WTC11 (cell line): ENCODE data around the gene GMPR.

ENCODE experiments used
- ZBTB21 ChIP-seq: sonication (generic); formaldehyde crosslinking; IDR thresholded peaks from 2 replicates; pipeline ENCODE4 v1.8.1; 2023; ENCODE audit warnings: mild to moderate bottlenecking, missing genetic modification reagents, borderline replicate concordance
- TF ChIP-seq, protein P1 (sequence below): fragments of 200-600 bp; IDR thresholded peaks from 2 replicates; pipeline ENCODE4 v1.8.0; 2022; ENCODE audit warnings: antibody characterized with exemption
- TF ChIP-seq, protein P2 (sequence below): sonication (generic); formaldehyde crosslinking; IDR thresholded peaks from 2 replicates; pipeline ENCODE4 v1.8.1; 2022; ENCODE audit warnings: mild to moderate bottlenecking, missing genetic modification reagents, moderate library complexity, borderline replicate concordance

- TF ChIP-seq, protein P1, sequence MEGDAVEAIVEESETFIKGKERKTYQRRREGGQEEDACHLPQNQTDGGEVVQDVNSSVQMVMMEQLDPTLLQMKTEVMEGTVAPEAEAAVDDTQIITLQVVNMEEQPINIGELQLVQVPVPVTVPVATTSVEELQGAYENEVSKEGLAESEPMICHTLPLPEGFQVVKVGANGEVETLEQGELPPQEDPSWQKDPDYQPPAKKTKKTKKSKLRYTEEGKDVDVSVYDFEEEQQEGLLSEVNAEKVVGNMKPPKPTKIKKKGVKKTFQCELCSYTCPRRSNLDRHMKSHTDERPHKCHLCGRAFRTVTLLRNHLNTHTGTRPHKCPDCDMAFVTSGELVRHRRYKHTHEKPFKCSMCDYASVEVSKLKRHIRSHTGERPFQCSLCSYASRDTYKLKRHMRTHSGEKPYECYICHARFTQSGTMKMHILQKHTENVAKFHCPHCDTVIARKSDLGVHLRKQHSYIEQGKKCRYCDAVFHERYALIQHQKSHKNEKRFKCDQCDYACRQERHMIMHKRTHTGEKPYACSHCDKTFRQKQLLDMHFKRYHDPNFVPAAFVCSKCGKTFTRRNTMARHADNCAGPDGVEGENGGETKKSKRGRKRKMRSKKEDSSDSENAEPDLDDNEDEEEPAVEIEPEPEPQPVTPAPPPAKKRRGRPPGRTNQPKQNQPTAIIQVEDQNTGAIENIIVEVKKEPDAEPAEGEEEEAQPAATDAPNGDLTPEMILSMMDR: no peak
- no peak for TF ChIP-seq ZBTB21 (CRISPR knock-in tag)
- TF ChIP-seq, protein P2, sequence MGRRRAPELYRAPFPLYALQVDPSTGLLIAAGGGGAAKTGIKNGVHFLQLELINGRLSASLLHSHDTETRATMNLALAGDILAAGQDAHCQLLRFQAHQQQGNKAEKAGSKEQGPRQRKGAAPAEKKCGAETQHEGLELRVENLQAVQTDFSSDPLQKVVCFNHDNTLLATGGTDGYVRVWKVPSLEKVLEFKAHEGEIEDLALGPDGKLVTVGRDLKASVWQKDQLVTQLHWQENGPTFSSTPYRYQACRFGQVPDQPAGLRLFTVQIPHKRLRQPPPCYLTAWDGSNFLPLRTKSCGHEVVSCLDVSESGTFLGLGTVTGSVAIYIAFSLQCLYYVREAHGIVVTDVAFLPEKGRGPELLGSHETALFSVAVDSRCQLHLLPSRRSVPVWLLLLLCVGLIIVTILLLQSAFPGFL (CRISPR knock-in tag): no peak
Measured at GRCh38 chr6:16199804-16200203, 38.6 kb upstream of the GMPR start.
